H9 (cell line): ENCODE results near the gene MEF2C. TPM values are rescaled to one million over a fixed set of nuclear protein-coding genes. Genes with fewer than 3 reads are reported as not detected.

ENCODE experiments used
- DNase-seq: peaks from one replicate; pipeline ENCODE4 v3.0.0-alpha.2; 2017
- H2AFZ ChIP-seq: one replicate; pipeline ENCODE4 v1.6.1; 2013; ENCODE audit warnings: mild to moderate bottlenecking, low read length, control low read depth, moderate library complexity
- H2AK5ac ChIP-seq: 2 replicates; pipeline ENCODE4 v1.6.1; 2013; ENCODE audit warnings: low read length, control low read depth, mixed read lengths; ENCODE audit not compliant: insufficient read length
- H2BK120ac ChIP-seq: one replicate; pipeline ENCODE4 v1.6.1; 2013; ENCODE audit warnings: low read depth, mild to moderate bottlenecking, low read length, control low read depth, inconsistent platforms; ENCODE audit not compliant: poor library complexity, severe bottlenecking
- H2BK12ac ChIP-seq: 2 replicates; pipeline ENCODE4 v1.6.1; 2013; ENCODE audit warnings: low read length, control low read depth, mixed read lengths, low read depth; ENCODE audit not compliant: insufficient read length
- H2BK15ac ChIP-seq: 2 replicates; pipeline ENCODE4 v1.6.1; 2013; ENCODE audit warnings: low read depth, low read length, control low read depth
- H2BK20ac ChIP-seq: one replicate; pipeline ENCODE4 v1.6.1; 2013; ENCODE audit warnings: low read depth, mild to moderate bottlenecking, low read length, control low read depth, inconsistent platforms; ENCODE audit not compliant: poor library complexity, severe bottlenecking
- H2BK5ac ChIP-seq: 2 replicates; pipeline ENCODE4 v1.6.1; 2013; ENCODE audit warnings: low read length, control low read depth, mixed read lengths; ENCODE audit not compliant: insufficient read length
- H3K14ac ChIP-seq: 2 replicates; pipeline ENCODE4 v1.6.1; 2013; ENCODE audit warnings: low read length, control low read depth; ENCODE audit not compliant: insufficient read depth
- H3K18ac ChIP-seq: 2 replicates; pipeline ENCODE4 v1.6.1; 2013; ENCODE audit warnings: low read depth, mild to moderate bottlenecking, mixed read lengths, low read length, control low read depth; ENCODE audit not compliant: insufficient read length
- H3K23ac ChIP-seq: 2 replicates; pipeline ENCODE4 v1.6.1; 2013; ENCODE audit warnings: low read length, control low read depth, mixed read lengths, low read depth; ENCODE audit not compliant: insufficient read length
- H3K23me2 ChIP-seq: 2 replicates; pipeline ENCODE4 v1.6.1; 2013; ENCODE audit warnings: low read depth, mild to moderate bottlenecking, mixed read lengths, low read length, control low read depth; ENCODE audit not compliant: insufficient read length, poor library complexity, severe bottlenecking
- H3K27ac ChIP-seq: 2 replicates; pipeline ENCODE4 v1.5.1; 2013; ENCODE audit warnings: low read length, control low read depth, mixed read lengths, low read depth; ENCODE audit not compliant: insufficient read length
- H3K27me3 ChIP-seq: 2 replicates; pipeline ENCODE4 v1.6.1; 2013; ENCODE audit warnings: low read length, control low read depth, inconsistent platforms; ENCODE audit not compliant: insufficient read depth
- H3K4ac ChIP-seq: 2 replicates; pipeline ENCODE4 v1.6.1; 2013; ENCODE audit warnings: low read depth, mild to moderate bottlenecking, control low read depth, inconsistent platforms, low read length, moderate library complexity
- H3K4me1 ChIP-seq: 2 replicates; pipeline ENCODE4 v1.6.1; 2013; ENCODE audit warnings: low read length, control low read depth, inconsistent platforms; ENCODE audit not compliant: insufficient read depth
- H3K4me2 ChIP-seq: 2 replicates; pipeline ENCODE4 v1.6.1; 2013; ENCODE audit warnings: low read length, control low read depth, mixed read lengths; ENCODE audit not compliant: insufficient read length, insufficient read depth
- H3K56ac ChIP-seq: 2 replicates; pipeline ENCODE4 v1.6.1; 2013; ENCODE audit warnings: low read depth, mild to moderate bottlenecking, mixed read lengths, low read length, control low read depth; ENCODE audit not compliant: insufficient read length
- H3K79me1 ChIP-seq: 2 replicates; pipeline ENCODE4 v1.6.1; 2013; ENCODE audit warnings: low read depth, mild to moderate bottlenecking, moderate library complexity, low read length, control low read depth, inconsistent platforms; ENCODE audit not compliant: insufficient read depth, poor library complexity, severe bottlenecking
- H3K79me2 ChIP-seq: 2 replicates; pipeline ENCODE4 v1.6.1; 2013; ENCODE audit warnings: low read length, control low read depth, inconsistent platforms; ENCODE audit not compliant: insufficient read depth
- H3K9ac ChIP-seq: 2 replicates; pipeline ENCODE4 v1.6.1; 2013; ENCODE audit warnings: low read length, control low read depth, mixed read lengths; ENCODE audit not compliant: insufficient read length; ENCODE audit errors: extremely low read depth
- H3K9me3 ChIP-seq: one replicate; pipeline ENCODE4 v1.6.1; 2013; ENCODE audit warnings: low read depth, low read length, inconsistent platforms; ENCODE audit not compliant: control insufficient read depth
- H3T11ph ChIP-seq: one replicate; pipeline ENCODE4 v1.6.1; 2013; ENCODE audit warnings: mild to moderate bottlenecking, low read length, control low read depth, inconsistent platforms
- H4K20me1 ChIP-seq: one replicate; pipeline ENCODE4 v1.6.1; 2013; ENCODE audit not compliant: control insufficient read depth, insufficient read length, insufficient read depth
- H4K5ac ChIP-seq: 2 replicates; pipeline ENCODE4 v1.6.1; 2013; ENCODE audit warnings: low read depth, mild to moderate bottlenecking, mixed read lengths, low read length, control low read depth; ENCODE audit not compliant: insufficient read length
- H4K8ac ChIP-seq: replicated peaks from 2 replicates; pipeline ENCODE4 v1.6.1; 2013; ENCODE audit warnings: low read length, control low read depth, mixed read lengths, low read depth; ENCODE audit not compliant: insufficient read length
- H4K91ac ChIP-seq: 2 replicates; pipeline ENCODE4 v1.6.1; 2013; ENCODE audit warnings: low read depth, mild to moderate bottlenecking, moderate library complexity, mixed read lengths, low read length, control low read depth; ENCODE audit not compliant: insufficient read length
- H3K27ac Mint-ChIP-seq, 3 experiments: 2 replicates in 2 of 3; 3 replicates in 1 of 3; pipeline ENCODE4 v1.8.0; 2020 to 2021; ENCODE audit warnings: mixed read lengths in 3 of 3, mild to moderate bottlenecking in 1 of 3, moderate library complexity in 1 of 3
- H3K27me3 Mint-ChIP-seq: 2 replicates; pipeline ENCODE4 v1.8.0; 2021; ENCODE audit warnings: low read depth, mild to moderate bottlenecking, moderate library complexity, mixed read lengths
- H3K36me3 Mint-ChIP-seq, 3 experiments: 2 replicates in 2 of 3; 3 replicates in 1 of 3; pipeline ENCODE4 v1.8.0; 2020 to 2021; ENCODE audit warnings: low read depth in 3 of 3, mixed read lengths in 3 of 3; ENCODE audit not compliant: insufficient read depth in 1 of 3
- H3K4me1 Mint-ChIP-seq, 2 experiments: 2 replicates each; pipeline ENCODE4 v1.8.0; 2020; ENCODE audit warnings: mixed read lengths in 2 of 2
- H3K4me3 Mint-ChIP-seq, 2 experiments: 2 replicates in 1 of 2; 3 replicates in 1 of 2; pipeline ENCODE4 v1.8.0; 2020 to 2021; ENCODE audit warnings: mild to moderate bottlenecking in 2 of 2, mixed read lengths in 2 of 2, moderate library complexity in 1 of 2
- H3K9me3 Mint-ChIP-seq, 2 experiments: 2 replicates in 1 of 2; 3 replicates in 1 of 2; pipeline ENCODE4 v1.8.0; 2020; ENCODE audit warnings: mild to moderate bottlenecking in 2 of 2, mixed read lengths in 2 of 2, moderate library complexity in 1 of 2
- WGBS: extraction: QIAGEN DNeasy Blood & Tissue Kit; methylation state at CpG from one replicate; pipeline ENCODE4 v1.1.7; 2013; ENCODE audit warnings: missing lambda C conversion rate, low lambda C conversion rate, mixed read lengths; ENCODE audit not compliant: insufficient read length; ENCODE audit errors: extremely low coverage; 5-methylcytosine and 5-hydroxymethylcytosine counted together
- total RNA-seq: library from RNA; stranded (reverse); gene quantifications from 2 replicates; pipeline ENCODE4 v1.2.1, GENCODE V29; 2021
- TF ChIP-seq, protein P1 (sequence below): fragments of 200-600 bp; sonication (generic); conservative IDR thresholded peaks from 3 replicates; pipeline ENCODE4 v1.8.0; 2021; ENCODE audit warnings: antibody characterized with exemption, mild to moderate bottlenecking

Gene MEF2C
- total RNA-seq, 1 experiment from 2014 or later, result 0.11 TPM

GRCh38 chr5:88833371-88834130 is 49.4 kb downstream of the MEF2C start:
- no peak overlapping the region for H3K4me3 Mint-ChIP-seq
- Histone ChIP-seq H2BK15ac (no peak overlapping the region), H4K8ac (no peak overlapping the region), H2BK12ac (no peak overlapping the region), H3K4ac (no peak overlapping the region), H3T11ph (no peak overlapping the region), H3K27me3 (no peaks in the 10 kb centered on the region), H3K14ac (no peak overlapping the region), H3K79me2 (no peaks in the 10 kb centered on the region), H3K27ac (no peak overlapping the region), H3K9me3 (no peaks in the 10 kb centered on the region), H2BK120ac (no peak overlapping the region), H2AK5ac (no peak overlapping the region), H2BK20ac (no peak overlapping the region), H2AFZ (no peak overlapping the region), H3K23me2 (no peaks in the 10 kb centered on the region), H3K79me1 (no peaks in the 10 kb centered on the region), H3K4me2 (no peak overlapping the region), H3K9ac (no peak overlapping the region), H4K5ac (no peak overlapping the region), H3K56ac (no peak overlapping the region), H3K23ac (no peak overlapping the region), H3K4me1 (no peaks in the 10 kb centered on the region; the same call in 1 of the 2 replicates), H3K18ac (no peak overlapping the region), H4K20me1 (no peaks in the 10 kb centered on the region), H2BK5ac (no peak overlapping the region), H4K91ac (no peak overlapping the region)
- no peaks in the 10 kb centered on the region; a peak in 1 of 5 replicates for H3K9me3 Mint-ChIP-seq
- H3K27me3 Mint-ChIP-seq, result no peaks in the 10 kb centered on the region
- H3K4me1 Mint-ChIP-seq, result peaks cover 6 to 8% of the 10 kb centered on the region in 2 experiments
- no CpG with 5 or more reads among the region's 7 CpGs for WGBS
- H3K36me3 Mint-ChIP-seq, result no peaks in the 10 kb centered on the region
- DNase-seq, result no peak
- TF ChIP-seq, protein P1, sequence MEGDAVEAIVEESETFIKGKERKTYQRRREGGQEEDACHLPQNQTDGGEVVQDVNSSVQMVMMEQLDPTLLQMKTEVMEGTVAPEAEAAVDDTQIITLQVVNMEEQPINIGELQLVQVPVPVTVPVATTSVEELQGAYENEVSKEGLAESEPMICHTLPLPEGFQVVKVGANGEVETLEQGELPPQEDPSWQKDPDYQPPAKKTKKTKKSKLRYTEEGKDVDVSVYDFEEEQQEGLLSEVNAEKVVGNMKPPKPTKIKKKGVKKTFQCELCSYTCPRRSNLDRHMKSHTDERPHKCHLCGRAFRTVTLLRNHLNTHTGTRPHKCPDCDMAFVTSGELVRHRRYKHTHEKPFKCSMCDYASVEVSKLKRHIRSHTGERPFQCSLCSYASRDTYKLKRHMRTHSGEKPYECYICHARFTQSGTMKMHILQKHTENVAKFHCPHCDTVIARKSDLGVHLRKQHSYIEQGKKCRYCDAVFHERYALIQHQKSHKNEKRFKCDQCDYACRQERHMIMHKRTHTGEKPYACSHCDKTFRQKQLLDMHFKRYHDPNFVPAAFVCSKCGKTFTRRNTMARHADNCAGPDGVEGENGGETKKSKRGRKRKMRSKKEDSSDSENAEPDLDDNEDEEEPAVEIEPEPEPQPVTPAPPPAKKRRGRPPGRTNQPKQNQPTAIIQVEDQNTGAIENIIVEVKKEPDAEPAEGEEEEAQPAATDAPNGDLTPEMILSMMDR, result no peak
- no peak overlapping the region; a peak in 1 of 7 replicates for H3K27ac Mint-ChIP-seq
